ENCODE results near the gene PTPRG.

- TF ChIP-seq POLR2A (IDR thresholded peaks at IDR 0.05; ENCODE audit: low read depth, low read length) (no peak), POLR2AphosphoS5 (IDR thresholded peaks at IDR 0.05; ENCODE audit: low read depth, low read length) (no peak), TAF1 (IDR thresholded peaks at IDR 0.05; ENCODE audit: borderline replicate concordance, low read depth, low read length) (no peak)
Observed at GRCh38 chr3:62312201-62312600, 750.8 kb downstream of the PTPRG start.
